ENCODE measurements around the gene CHFR.
"Not testable (repeated sequence)": the region's sequence is repeated elsewhere in the genome, so short reads cannot be mapped to it uniquely, and the experiment has no call there.

CHFR gene

GRCh38 chr12:132848521-132848920 is 38.9 kb downstream of the CHFR start:
- Histone ChIP-seq H3K27me3 (no peaks in the 10 kb centered on the region), H3K4me3 (ENCODE audit: low read depth, low read length) (no peak overlapping the region), H3K4me1 (no peaks in the 10 kb centered on the region), H3K9me3 (no peaks in the 10 kb centered on the region), H3K36me3 (peaks cover 43% of the 10 kb centered on the region)
- DNase-seq, result no peak
- TF ChIP-seq CTCF (IDR thresholded peaks at IDR 0.05; ENCODE audit: low read depth, low read length), result no peak

GRCh38 chr12:132847363-132848356 is 39.7 kb downstream of the CHFR start:
- H3K36me3 ChIP-seq, result peaks cover 39% of the 10 kb centered on the region
- no peak overlapping the region for H3K4me3 ChIP-seq (ENCODE audit: low read depth, low read length)
- DNase-seq, result no peak
- no peaks in the 10 kb centered on the region for H3K9me3 ChIP-seq
- no peak for TF ChIP-seq CTCF (IDR thresholded peaks at IDR 0.05; ENCODE audit: low read depth, low read length)
- no peaks in the 10 kb centered on the region for H3K27me3 ChIP-seq
- H3K4me1 ChIP-seq, result no peaks in the 10 kb centered on the region

DNA sequence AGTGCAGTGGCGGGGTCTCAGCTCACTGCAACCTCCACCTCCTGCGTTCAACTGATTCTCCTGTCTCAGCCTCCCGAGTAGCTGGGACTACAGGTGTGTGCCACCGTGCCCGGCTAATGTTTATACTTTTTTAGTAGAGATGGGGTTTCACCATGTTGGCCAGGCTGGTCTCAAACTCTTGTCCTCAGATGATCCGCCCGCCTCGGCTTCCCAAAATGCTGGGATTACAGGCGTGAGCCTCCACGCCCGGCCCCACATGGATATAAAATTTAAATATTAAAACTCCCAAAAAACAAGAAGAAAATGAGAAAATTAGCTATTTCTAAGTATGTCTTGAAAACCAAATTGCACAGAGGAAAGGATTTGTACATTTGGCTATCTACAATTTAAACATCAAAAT is 42.7 kb downstream of the CHFR start:
- H3K4me3 ChIP-seq (ENCODE audit: low read depth, low read length); H3K4me1 ChIP-seq; H3K27me3 ChIP-seq; H3K9me3 ChIP-seq; DNase-seq: not testable (repeated sequence)
- H3K36me3 ChIP-seq, result peaks cover 34% of the 10 kb centered on the region

DNA sequence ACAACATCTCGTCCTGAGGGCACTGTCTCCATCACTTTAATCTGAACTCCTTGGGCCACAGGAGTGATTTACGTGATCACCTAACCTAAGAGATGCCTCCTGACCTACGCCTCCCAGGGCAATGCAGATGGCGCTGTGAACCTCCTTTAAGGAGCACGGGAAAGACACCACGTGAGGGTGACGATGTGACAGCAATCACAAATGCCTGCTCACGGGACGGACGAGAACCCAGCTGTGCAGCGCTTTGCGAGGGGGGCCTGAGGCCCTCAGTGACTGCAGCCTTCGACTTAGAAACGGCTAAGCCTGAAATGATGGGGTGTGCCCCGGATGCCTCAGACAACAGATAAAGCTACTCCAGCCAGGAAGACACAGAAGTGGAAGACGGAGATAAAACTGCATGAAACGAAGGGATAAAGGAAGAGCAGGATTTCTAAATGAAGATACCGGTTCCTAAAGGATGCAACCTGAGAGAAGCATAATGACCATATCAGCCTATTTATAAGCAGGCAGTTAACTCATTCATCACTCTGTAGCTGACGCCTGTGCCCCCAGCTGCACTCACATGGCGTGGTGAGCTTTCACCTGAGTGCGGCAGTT is 44.9 kb downstream of the CHFR start:
- H3K36me3 ChIP-seq, result peaks cover 31% of the 10 kb centered on the region
- no peaks in the 10 kb centered on the region for H3K27me3 ChIP-seq
- no peaks in the 10 kb centered on the region for H3K4me1 ChIP-seq
- no peaks in the 10 kb centered on the region for H3K9me3 ChIP-seq
- no peak overlapping the region for H3K4me3 ChIP-seq (ENCODE audit: low read depth, low read length)
- no peak for TF ChIP-seq CTCF (IDR thresholded peaks at IDR 0.05; ENCODE audit: low read depth, low read length)
- no peak for DNase-seq

DNA sequence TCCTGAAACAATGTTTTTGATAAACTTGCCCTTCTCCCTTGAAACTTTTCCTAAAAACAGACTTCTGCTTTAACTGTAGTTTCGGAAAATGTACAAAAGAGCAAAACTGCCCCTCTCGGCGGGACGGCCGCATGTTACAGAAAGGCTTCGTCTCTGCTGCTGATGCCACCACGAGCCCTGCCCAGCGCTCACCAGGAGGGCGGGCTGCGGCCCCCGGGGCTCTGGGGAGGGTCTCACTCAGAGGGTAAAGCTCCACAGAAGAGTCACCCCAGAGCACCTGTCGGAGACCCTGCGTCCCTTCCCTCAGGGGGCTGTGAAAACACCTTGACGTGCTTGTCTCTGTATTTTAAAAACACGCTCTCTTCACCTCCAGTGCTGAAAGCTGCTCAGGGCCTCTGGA is 46.3 kb downstream of the CHFR start:
- Histone ChIP-seq H3K36me3 (peaks cover 21% of the 10 kb centered on the region), H3K27me3 (no peaks in the 10 kb centered on the region), H3K9me3 (no peaks in the 10 kb centered on the region), H3K4me1 (no peaks in the 10 kb centered on the region), H3K4me3 (ENCODE audit: low read depth, low read length) (no peak overlapping the region)
- no peak for TF ChIP-seq CTCF (IDR thresholded peaks at IDR 0.05; ENCODE audit: low read depth, low read length)
- DNase-seq, result no peak

DNA sequence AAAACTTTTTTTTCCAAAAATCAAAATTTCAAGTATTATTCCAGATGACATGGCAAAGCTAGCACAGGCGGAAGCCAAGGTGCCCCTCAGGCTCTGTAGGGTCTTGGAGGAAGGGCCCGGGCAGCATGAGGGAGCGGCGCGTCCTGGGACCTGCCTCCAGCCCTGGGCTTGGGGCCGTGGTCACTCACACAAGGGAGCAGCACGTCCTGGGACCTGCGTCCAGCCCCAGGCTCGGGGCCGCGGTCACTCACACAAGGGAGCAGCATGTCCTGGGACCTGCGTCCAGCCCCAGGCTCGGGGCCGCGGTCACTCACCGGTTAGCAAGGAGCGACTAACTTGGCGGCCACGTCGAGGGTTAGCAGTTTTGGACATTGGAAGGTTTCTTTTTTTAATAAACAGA is 46.9 kb downstream of the CHFR start:
- TF ChIP-seq CTCF (IDR thresholded peaks at IDR 0.05; ENCODE audit: low read depth, low read length), result no peak
- Histone ChIP-seq H3K4me1 (no peaks in the 10 kb centered on the region), H3K36me3 (peaks cover 17% of the 10 kb centered on the region), H3K27me3 (no peaks in the 10 kb centered on the region), H3K9me3 (no peaks in the 10 kb centered on the region), H3K4me3 (ENCODE audit: low read depth, low read length) (no peak overlapping the region)
- DNase-seq, result no peak

All from BE2C (cell line).